Stimulated activated CD8-positive, alpha-beta memory T cell treated with anti-CD3 and anti-CD28 coated beads, Interleukin-12 subunit alpha, Interleukin-12 subunit beta, amount 100 ng/mL, for 4 hours (primary cell): ENCODE measurements around the gene ZNF79.

Experiments used
- DNase-seq: peaks from one replicate; pipeline ENCODE4 v3.0.0-alpha.2; 2020; ENCODE audit warnings: low read depth

ZNF79 gene

DNA sequence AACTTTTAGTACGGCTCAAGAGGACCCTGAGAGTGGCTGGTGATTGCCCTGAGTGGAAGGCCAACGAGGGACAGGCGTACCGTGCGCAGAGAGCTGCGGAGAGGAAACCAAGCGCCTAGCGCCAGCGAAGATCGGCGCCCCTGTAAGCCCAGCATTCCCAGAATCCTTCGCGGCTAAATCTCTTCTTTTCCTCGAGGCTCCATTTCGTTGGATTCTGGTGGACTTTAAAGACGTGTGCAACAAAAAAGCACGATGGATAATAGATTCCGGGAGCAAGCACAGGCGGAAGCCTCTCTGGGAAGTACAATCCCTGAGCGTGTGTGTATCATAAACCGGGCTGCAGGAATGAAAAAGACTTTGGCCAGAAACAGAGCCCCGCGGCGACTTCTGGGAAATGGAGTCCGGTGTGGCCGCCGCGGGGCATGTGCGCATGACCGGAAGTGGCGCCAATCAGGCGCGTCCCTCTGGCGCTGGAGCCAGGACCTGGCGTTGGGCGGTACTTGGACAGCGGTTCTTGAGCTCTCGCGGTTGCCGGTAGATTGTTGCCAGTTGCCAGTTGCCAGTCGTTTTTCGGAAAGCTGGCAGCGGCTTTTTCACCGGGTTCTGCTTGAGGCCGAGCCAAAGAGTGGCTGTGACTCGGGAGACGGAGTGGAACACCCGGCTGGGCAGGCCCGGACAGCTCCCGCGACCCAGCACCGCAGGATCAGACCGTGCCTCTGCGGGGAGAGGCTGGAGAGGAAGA is at the start of gene ZNF79:
ZNF79 (plus strand) TSS at position 449 of the 742 bp plus-strand sequence. CDS start 406 bp downstream, outside the sequence.
- DNase-seq = peak; percentile 88

DNA sequence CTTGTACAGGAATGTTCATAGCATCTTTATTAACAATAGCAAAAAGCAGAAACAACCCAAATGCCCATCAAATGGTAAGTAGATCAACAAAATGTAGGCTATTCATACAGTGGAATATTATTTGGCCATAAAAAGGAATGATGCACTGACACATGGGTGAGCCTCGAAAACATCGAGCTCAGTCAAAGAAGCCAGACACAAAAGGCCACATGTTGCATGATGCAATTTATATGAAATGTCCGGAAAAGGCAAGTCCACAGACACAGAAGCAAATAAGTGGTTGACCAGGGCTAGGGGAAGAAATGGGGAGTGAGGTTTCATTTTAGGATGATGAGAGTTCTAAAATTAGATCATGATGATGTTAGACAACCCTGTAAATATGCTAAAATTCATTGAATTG is 43.7 kb upstream of the ZNF79 start:
- no peak for DNase-seq

GRCh38 chr9:127382541-127382940 is 41.6 kb upstream of the ZNF79 start:
- no peak for DNase-seq

- DNase-seq = no peak
Measured at GRCh38 chr9:127384016-127384730, 40.0 kb upstream of the ZNF79 start.

DNA sequence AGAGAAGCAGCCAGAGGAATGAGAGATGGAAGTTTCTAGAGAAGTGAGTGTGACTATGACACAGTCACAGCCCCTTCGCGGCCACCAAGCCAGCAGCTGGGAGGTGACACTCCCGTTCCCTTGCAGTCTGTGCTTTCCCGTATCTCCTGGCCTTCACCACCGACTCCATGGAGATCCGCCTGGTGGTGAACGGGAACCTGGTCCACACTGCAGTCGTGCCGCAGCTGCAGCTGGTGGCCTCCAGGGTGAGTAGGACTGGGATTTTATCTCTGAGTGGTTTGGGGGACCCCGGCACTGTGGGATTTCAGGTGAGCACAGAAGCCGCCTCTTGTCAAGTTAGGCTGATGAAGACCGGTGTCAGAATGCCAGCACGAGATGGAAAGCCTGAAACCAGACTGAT is 39.3 kb upstream of the ZNF79 start:
- DNase-seq = no peak

DNA sequence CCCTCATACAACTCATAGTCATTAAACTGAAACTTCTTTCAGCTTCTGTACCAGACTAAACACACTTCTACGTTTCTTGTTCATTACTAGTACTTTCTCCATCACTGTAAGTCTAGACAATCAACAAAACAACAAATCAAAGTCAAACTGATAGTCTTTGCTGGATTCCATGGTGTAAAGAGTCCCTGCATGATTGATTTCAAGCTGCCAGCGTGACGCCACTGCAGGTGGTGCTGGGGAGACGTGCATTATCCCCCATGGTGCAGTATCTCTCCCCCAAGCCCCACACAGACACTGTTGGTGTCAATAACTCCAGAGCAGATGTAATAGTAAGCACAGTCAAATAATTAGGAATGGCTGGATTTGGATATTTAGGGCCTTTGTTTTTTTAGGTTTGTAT is 37.9 kb upstream of the ZNF79 start:
- no peak for DNase-seq

DNA sequence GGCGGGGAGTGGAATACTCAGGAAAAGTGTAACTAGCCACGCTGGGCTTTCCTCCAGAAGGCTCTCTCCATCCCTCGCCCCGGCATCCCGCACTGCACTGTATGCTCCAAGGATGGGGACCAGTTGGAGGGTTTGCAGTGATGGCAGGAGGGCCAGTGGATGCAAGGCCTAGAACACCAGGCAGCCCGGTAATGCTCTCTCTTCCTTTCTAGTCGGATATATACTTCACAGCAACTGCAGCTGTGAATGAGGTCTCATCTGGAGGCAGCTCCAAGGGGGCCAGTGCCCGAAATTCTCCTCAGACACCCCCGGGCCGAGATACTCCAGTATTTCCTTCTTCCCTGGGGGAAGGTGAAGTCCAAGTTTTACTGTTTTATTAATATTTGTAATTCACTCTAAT is 37.2 kb upstream of the ZNF79 start:
- DNase-seq = no peak

GRCh38 chr9:127388037-127388855 is 35.9 kb upstream of the ZNF79 start:
- DNase-seq = peak; percentile 69

GRCh38 chr9:127388856-127389238 is 35.3 kb upstream of the ZNF79 start:
- DNase-seq = no peak

- DNase-seq = no peak
Measured at GRCh38 chr9:127389381-127390247, 34.6 kb upstream of the ZNF79 start.

DNA sequence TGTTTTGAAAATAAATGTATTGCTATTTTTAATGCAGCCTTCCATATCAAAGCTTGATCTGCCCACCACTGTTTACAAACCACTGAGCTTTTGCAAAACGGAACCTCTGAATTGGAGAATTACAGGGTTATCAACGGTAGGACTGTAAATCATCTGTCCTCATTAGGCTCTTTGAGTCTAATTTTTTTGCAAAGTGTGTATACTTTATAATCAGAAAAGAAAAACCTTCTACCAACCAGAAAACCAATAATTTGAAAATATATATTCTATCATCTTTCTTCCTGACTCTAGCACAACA is 34.0 kb upstream of the ZNF79 start:
- DNase-seq = no peak

DNA sequence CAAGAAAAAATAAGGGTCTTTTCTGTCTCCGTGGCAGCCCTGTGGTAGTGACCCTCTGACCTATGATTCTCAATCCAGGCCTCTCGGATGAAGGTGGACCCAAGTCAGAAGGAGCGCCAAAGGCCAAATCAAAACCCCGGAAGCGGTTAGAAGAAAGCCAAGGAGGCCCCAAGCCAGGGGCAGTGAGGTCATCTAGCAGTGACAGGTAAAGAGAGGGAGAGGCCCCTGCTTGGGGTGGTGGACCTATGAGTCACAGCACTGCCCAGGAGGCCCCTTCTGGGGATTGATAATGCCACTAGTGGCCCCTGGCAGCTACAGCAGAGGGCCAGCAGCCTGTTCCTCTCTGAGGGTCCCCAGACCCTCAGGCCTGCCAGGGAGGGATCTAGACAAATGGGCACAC is 33.6 kb upstream of the ZNF79 start:
- no peak for DNase-seq

DNA sequence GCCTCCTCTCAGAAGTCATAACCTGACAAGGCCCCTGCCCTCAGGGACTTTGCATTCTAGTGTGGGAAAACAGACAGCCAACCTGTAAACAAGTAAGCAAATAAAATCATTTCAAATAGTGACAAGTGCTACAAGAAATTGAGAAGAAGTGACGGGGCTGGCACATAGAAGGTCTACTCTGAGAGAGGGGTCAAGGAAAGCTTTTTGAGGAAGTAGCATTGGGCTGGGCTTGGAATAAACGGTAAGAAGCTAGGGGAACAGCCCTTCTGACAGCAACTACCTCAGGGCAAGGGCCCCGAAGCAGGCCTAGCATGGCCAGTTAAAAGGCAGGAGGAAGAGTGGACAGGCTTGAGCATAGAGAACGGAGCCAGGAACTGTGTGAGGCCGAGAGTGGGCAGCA is 32.0 kb upstream of the ZNF79 start:
- no peak for DNase-seq

DNA sequence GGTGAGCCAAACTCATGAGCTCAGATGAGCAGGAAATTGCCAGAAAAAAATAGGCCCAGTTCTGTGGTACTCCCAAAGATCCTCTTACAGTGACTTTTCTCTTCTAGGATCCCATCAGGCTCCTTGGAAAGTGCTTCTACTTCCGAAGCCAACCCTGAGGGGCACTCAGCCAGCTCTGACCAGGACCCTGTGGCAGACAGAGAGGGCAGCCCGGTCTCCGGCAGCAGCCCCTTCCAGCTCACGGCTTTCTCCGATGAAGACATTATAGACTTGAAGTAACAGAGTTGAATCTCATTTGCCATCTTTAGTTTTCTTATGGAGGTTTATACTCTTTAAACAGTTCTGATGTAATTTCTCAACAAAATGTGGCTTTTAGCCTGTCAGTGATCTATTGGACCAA is 31.2 kb upstream of the ZNF79 start:
- no peak for DNase-seq

- DNase-seq = no peak
Measured at GRCh38 chr9:127393645-127394044, 30.5 kb upstream of the ZNF79 start.

DNA sequence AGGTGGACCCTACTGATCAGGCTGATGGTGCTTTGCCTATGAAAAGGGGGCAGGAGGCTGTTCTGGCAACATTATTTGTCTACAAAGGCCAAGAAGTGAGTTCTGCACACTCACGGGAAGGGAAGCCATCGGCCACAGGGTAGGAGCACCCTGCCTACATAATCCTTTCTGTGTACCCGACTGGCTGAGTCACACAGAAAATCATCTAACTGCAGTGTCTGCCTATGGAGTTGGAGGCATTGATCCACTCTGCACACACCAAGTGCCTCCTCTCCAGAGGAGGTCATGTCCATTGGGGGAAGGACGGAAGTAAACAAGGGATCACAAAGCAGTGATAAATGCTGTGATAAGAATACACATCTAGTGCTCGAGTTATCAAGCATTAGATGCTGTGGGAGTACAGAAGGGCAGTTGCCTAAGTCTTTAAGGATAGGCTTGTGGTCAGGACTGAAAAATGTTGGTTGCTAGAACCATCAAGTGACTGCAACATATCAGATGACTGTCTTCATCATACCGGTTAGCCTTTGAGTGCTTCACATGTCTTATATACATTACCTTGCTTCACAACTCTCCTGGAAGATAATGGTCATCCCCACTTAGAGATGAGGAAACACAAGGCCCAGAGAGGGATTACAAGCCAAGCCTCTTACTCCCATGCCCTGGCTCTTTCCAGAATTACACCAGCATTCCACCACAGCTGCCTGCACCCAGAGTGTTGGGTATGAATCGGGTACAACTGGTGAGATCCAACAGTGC is 28.5 kb upstream of the ZNF79 start:
- no peak for DNase-seq

GRCh38 chr9:127396253-127396807 is 27.9 kb upstream of the ZNF79 start:
- DNase-seq = no peak

- peak; percentile 79 for DNase-seq
Measured at GRCh38 chr9:127396808-127397645, 27.2 kb upstream of the ZNF79 start, which contains the start of gene SLC2A8. Gene SLC2A8 (plus strand): TSS chr9:127397169. CDS start chr9:127397231, 62 bp downstream.

DNA sequence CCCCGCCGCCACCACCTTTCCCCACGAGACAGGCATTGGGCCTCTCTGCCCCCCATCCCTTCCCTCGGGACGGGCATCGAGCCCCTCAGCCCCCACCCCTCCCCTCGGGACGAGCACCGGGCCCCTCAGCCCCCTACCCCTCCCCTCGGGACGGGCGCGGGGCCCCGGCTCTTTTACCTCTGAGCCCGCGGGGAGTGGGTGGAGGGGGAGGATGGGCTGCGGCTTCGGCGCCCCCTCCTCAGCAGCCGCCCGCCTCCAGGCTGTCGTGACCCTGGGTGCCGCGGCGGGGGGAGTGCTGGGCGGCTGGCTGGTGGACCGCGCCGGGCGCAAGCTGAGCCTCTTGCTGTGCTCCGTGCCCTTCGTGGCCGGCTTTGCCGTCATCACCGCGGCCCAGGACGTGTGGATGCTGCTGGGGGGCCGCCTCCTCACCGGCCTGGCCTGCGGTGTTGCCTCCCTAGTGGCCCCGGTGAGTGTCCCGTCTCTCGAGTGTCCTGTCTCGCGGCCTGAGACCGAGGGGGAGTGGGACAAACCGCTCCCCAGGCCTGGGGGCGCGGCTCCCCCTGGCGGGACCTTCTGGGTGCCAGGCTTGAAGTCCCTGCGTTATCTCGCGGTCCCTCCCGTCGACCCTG is 26.4 kb upstream of the ZNF79 start:
- DNase-seq = no peak

DNA sequence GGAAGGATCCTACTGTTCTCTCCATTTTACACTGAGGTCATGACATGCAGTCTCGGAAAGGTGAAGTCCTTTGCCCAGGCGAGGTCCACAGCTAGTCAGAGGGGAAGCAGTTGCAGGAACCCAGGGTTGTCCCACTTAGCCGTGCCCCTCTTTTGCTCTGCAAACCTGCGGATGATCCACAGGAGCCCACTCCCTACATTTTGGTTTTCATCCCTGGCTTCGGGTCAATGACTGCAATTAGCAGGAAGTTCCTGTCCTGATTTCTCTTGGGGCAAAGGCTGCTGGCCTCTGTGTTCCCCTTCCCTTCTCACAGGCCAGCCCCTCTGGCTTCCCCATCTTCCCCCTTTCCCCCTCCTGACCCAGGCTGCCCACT is 25.9 kb upstream of the ZNF79 start:
- DNase-seq = no peak
